NCI-H1092 treated with DMSO at 0.1 percent for 48 hours (cell line): ENCODE results near the gene SAMD13.

ENCODE experiments used
- DNase-seq: peaks from one replicate; lab custom pipeline; 2025; lab: John Stamatoyannopoulos, UW

SAMD13 gene

GRCh38 chr1:84345220-84345619 lies 43.7 kb downstream of the SAMD13 start:
- DNase-seq = no peak

GRCh38 chr1:84347271-84347931 lies 45.9 kb downstream of the SAMD13 start:
- DNase-seq = no peak

- no peak for DNase-seq
Observed at GRCh38 chr1:84347932-84348555, 46.5 kb downstream of the SAMD13 start.

GRCh38 chr1:84348759-84349158 lies 47.3 kb downstream of the SAMD13 start:
- no peak for DNase-seq

- DNase-seq = no peak
Observed at GRCh38 chr1:84350104-84350503, 48.6 kb downstream of the SAMD13 start.

- no peak for DNase-seq
Observed at GRCh38 chr1:84350550-84350949, 49.0 kb downstream of the SAMD13 start.

- no peak for DNase-seq
Observed at GRCh38 chr1:84352298-84353106, 51.0 kb downstream of the SAMD13 start.

GRCh38 chr1:84353695-84354094 lies 52.2 kb downstream of the SAMD13 start:
- no peak for DNase-seq

GRCh38 chr1:84355556-84355955 lies 54.0 kb downstream of the SAMD13 start:
- no peak for DNase-seq

- no peak for DNase-seq
Observed at GRCh38 chr1:84356881-84357280, 55.4 kb downstream of the SAMD13 start.

GRCh38 chr1:84358695-84359094 lies 57.2 kb downstream of the SAMD13 start:
- no peak for DNase-seq

- DNase-seq = no peak
Observed at GRCh38 chr1:84360316-84360715, 58.8 kb downstream of the SAMD13 start.

- DNase-seq = no peak
Observed at GRCh38 chr1:84361796-84362195, 60.3 kb downstream of the SAMD13 start.

GRCh38 chr1:84363019-84363418 lies 61.5 kb downstream of the SAMD13 start:
- DNase-seq = peak; percentile 57

- peak; percentile 17 for DNase-seq
Observed at GRCh38 chr1:84363622-84364021, 62.1 kb downstream of the SAMD13 start.

- no peak for DNase-seq
Observed at GRCh38 chr1:84365225-84366221, 64.0 kb downstream of the SAMD13 start.

GRCh38 chr1:84366786-84367185 lies 65.3 kb downstream of the SAMD13 start:
- DNase-seq = no peak

- DNase-seq = no peak
Observed at GRCh38 chr1:84367219-84367618, 65.7 kb downstream of the SAMD13 start.

GRCh38 chr1:84368441-84368840 lies 66.9 kb downstream of the SAMD13 start:
- no peak for DNase-seq

- DNase-seq = no peak
Observed at GRCh38 chr1:84370266-84370665, 68.8 kb downstream of the SAMD13 start.

GRCh38 chr1:84370831-84371394 lies 69.4 kb downstream of the SAMD13 start:
- DNase-seq = peak; percentile 17
